Stimulated activated CD4-positive, alpha-beta T cell treated with anti-CD3 and anti-CD28 coated beads, Interleukin-2, amount 100 ng/mL, for 4 hours (primary cell): ENCODE measurements around the gene HACD3.
"Not testable (repeated sequence)": the region's sequence is repeated elsewhere in the genome, so short reads cannot be mapped to it uniquely, and the experiment has no call there.

ENCODE experiments used
- DNase-seq: peaks from one replicate; pipeline ENCODE4 v3.0.0-alpha.2; 2020; ENCODE audit warnings: low read depth

The HACD3 gene

GRCh38 chr15:65603134-65603533 lies 72.9 kb downstream of the HACD3 start:
- no peak for DNase-seq

GRCh38 chr15:65603559-65603958 lies 73.3 kb downstream of the HACD3 start:
- DNase-seq = no peak

- DNase-seq = peak; percentile 90
These were observed 80.8 kb downstream of the HACD3 start, which contains the start of gene INTS14 for GRCh38 chr15:65610871-65611718. INTS14 (minus strand) TSS chr15:65611131; CDS start chr15:65607380, 3,751 bp downstream.

GRCh38 chr15:65611888-65612615 lies 81.8 kb downstream of the HACD3 start:
- no peak for DNase-seq

- no peak for DNase-seq
These were observed 82.3 kb downstream of the HACD3 start for GRCh38 chr15:65612616-65612946.

- DNase-seq = no peak
These were observed 82.9 kb downstream of the HACD3 start for GRCh38 chr15:65612949-65613744.

- DNase-seq = not testable (repeated sequence)
These were observed 85.6 kb downstream of the HACD3 start for GRCh38 chr15:65615887-65616286.

GRCh38 chr15:65618560-65619109 lies 88.4 kb downstream of the HACD3 start:
- DNase-seq = no peak

- DNase-seq = no peak
These were observed 89.5 kb downstream of the HACD3 start for GRCh38 chr15:65619626-65620290.

GRCh38 chr15:65620833-65621232 lies 90.6 kb downstream of the HACD3 start:
- no peak for DNase-seq

GRCh38 chr15:65621638-65622037 lies 91.4 kb downstream of the HACD3 start, which contains the start of gene SLC24A1:
SLC24A1 (plus strand) TSS chr15:65621938; CDS start chr15:65624081, 2,143 bp downstream.
- DNase-seq = no peak

- no peak for DNase-seq
These were observed 92.8 kb downstream of the HACD3 start for GRCh38 chr15:65623103-65623502.

- DNase-seq = no peak
These were observed 96.6 kb downstream of the HACD3 start for GRCh38 chr15:65626856-65627255.
